B cell (primary cell): ENCODE data around the gene MTFR1L.

Source experiments
- CTCF ChIP-seq: fragments of 200-600 bp; IDR thresholded peaks from one replicate; pipeline ENCODE4 v1.8.0; 2022; ENCODE audit warnings: antibody characterized with exemption, mild to moderate bottlenecking
- EZH2 ChIP-seq: IDR thresholded peaks from 2 replicates; pipeline ENCODE4 v1.6.1; 2012; ENCODE audit warnings: borderline replicate concordance, low read depth, mild to moderate bottlenecking, moderate library complexity, low read length; ENCODE audit not compliant: insufficient read depth, poor library complexity, severe bottlenecking

GRCh38 chr1:25804244-25804963, 15.3 kb upstream of the MTFR1L start:
- no peak for TF ChIP-seq CTCF
- TF ChIP-seq EZH2: no peak
